GM12878 (cell line): ENCODE results near the gene UBR2. TPM values are rescaled to one million over a fixed set of nuclear protein-coding genes. Genes with fewer than 3 reads are reported as not detected.

ENCODE experiments used
- ATAC-seq: fragments of 200-7000 bp; cut with Tn5 transposase; 3 replicates; pipeline ENCODE4 v1.9.1; 2020; ENCODE audit warnings: mild to moderate bottlenecking, moderate library complexity
- BruUV-seq: library from RNA; stranded (reverse); fragments of 400-500 nt; replicated peaks from 2 replicates; lab custom pipeline; 2021; lab: Mats Ljungman, UMichigan
- CTCF ChIA-PET: fragments of 300-600 bp; sonication (Branson Sonifier 250); formaldehyde crosslinking; extraction: SDS; loops from one replicate; lab custom pipeline; 2021; ENCODE audit warnings: inconsistent platforms; lab: Yijun Ruan, JAX
- POLR2A ChIA-PET: fragments of 350-600 bp; formaldehyde crosslinking; extraction: SDS; loops from one replicate; lab custom pipeline; 2021; ENCODE audit warnings: inconsistent platforms; lab: Charles Lee
- RAD21 ChIA-PET: fragments of 300-600 bp; sonication (Branson Sonifier 250); formaldehyde crosslinking; loops from one replicate; lab custom pipeline; 2023; ENCODE audit warnings: antibody characterized with exemption; ENCODE audit not compliant: unreplicated experiment; lab: Charles Lee
- SMC1A ChIA-PET: fragments of 300-600 bp; sonication (Branson Sonifier 250); formaldehyde crosslinking; loops from one replicate; lab custom pipeline; 2023; ENCODE audit not compliant: unreplicated experiment, uncharacterized antibody; lab: Charles Lee
- DNase-seq: peaks from one replicate; pipeline ENCODE4 v3.0.0-alpha.2; 2011; ENCODE audit warnings: low read depth, low spot score
- FAIRE-seq: peaks from 3 replicates; lab custom pipeline; 2011; peaks lifted over from hg19 to GRCh38; lab: Jason Lieb, UNC
- H2AFZ ChIP-seq: 2 replicates; pipeline ENCODE4 v1.6.0; 2011; ENCODE audit warnings: low read depth, low read length, control low read depth; ENCODE audit not compliant: control insufficient read depth
- H3K27ac ChIP-seq: 2 replicates; pipeline ENCODE4 v1.5.1; 2011; ENCODE audit warnings: control low read depth; ENCODE audit not compliant: control insufficient read depth, insufficient read depth
- H3K27me3 ChIP-seq, 2 experiments: replicated peaks in 1 of 2; 2 replicates each; pipeline versions ENCODE4 v1.6.0 to v1.6.1; 2011; ENCODE audit warnings: low read length in 1 of 2; ENCODE audit not compliant: control insufficient read depth in 2 of 2, insufficient read depth in 2 of 2
- H3K36me3 ChIP-seq, 2 experiments: 2 replicates each; pipeline ENCODE4 v1.5.1; 2011; ENCODE audit warnings: low read length in 1 of 2; ENCODE audit not compliant: control insufficient read depth in 2 of 2, insufficient read depth in 2 of 2
- H3K4me1 ChIP-seq: 2 replicates; pipeline ENCODE4 v1.6.1; 2011; ENCODE audit warnings: mild to moderate bottlenecking, low read length, moderate library complexity, mixed read lengths; ENCODE audit not compliant: control insufficient read depth, insufficient read depth
- H3K4me2 ChIP-seq: 2 replicates; pipeline ENCODE4 v1.6.0; 2011; ENCODE audit warnings: control low read depth; ENCODE audit not compliant: control insufficient read depth, insufficient read depth
- H3K4me3 ChIP-seq: fragments of 200-600 bp; sonication (generic); 2 replicates; pipeline ENCODE4 v1.5.1; 2016
- H3K79me2 ChIP-seq: 2 replicates; pipeline ENCODE4 v1.6.0; 2011; ENCODE audit warnings: low read length; ENCODE audit not compliant: control insufficient read depth, insufficient read depth
- H3K9ac ChIP-seq: 2 replicates; pipeline ENCODE4 v1.8.0; 2011; ENCODE audit warnings: low read length, control low read depth, mixed read lengths; ENCODE audit not compliant: control insufficient read depth, insufficient read depth
- H3K9me3 ChIP-seq: replicated peaks from 3 replicates; pipeline ENCODE4 v1.5.1; 2011; ENCODE audit warnings: mild to moderate bottlenecking, low read length; ENCODE audit not compliant: control insufficient read depth, insufficient read depth
- H4K20me1 ChIP-seq: 2 replicates; pipeline ENCODE4 v1.6.0; 2011; ENCODE audit not compliant: control insufficient read depth, insufficient read depth
- BHLHE40 ChIP-seq, 2 experiments: fragments of 450-650 bp in 1 of 2; IDR thresholded peaks; 2 replicates each; pipeline ENCODE4 v1.6.1; 2011 to 2017; ENCODE audit warnings: low read depth in 2 of 2, borderline replicate concordance in 1 of 2, improper control_type of control experiment in 1 of 2, low read length in 1 of 2, mild to moderate bottlenecking in 1 of 2
- HDAC6 ChIP-seq: fragments of 200-600 bp; sonication (generic); IDR thresholded peaks from one replicate; pipeline ENCODE4 v1.8.0; 2017; ENCODE audit warnings: antibody characterized with exemption; ENCODE audit not compliant: unreplicated experiment
- MXI1 ChIP-seq: fragments of 150-350 bp; IDR thresholded peaks from 2 replicates; pipeline ENCODE4 v1.6.1; 2011; ENCODE audit warnings: low read depth, mild to moderate bottlenecking, inconsistent platforms, low read length, improper control_type of control experiment
- PKNOX1 ChIP-seq: fragments of 450-650 bp; IDR thresholded peaks from 2 replicates; pipeline ENCODE4 v1.6.1; 2016; ENCODE audit warnings: mild to moderate bottlenecking
- STAT1 ChIP-seq: fragments of 450-650 bp; conservative IDR thresholded peaks from 2 replicates; pipeline ENCODE4 v1.6.1; 2014; ENCODE audit warnings: antibody characterized with exemption, mild to moderate bottlenecking
- WGBS: methylation state at CpG from one replicate; pipeline ENCODE4 v1.1.6; 2016; ENCODE audit warnings: low lambda C conversion rate; ENCODE audit not compliant: insufficient replicate concordance, insufficient coverage; ENCODE audit errors: missing lambda C conversion rate; 5-methylcytosine and 5-hydroxymethylcytosine counted together
- in situ Hi-C: fragments of 300-500 bp; cut with MboI; formaldehyde crosslinking; loops from 9 replicates; pipeline ENCODE4 v1.14.3; 2018; ENCODE audit warnings: mixed read lengths
- intact Hi-C: fragments of 100-400 bp; cut with micrococcal nuclease; formaldehyde crosslinking; loops from one replicate; pipeline ENCODE4 v1.14.2; 2022; ENCODE audit not compliant: unreplicated experiment
- polyA plus RNA-seq, 11 experiments: library from polyadenylated mRNA; depleted of rRNA in 4 of 11; unstranded in 6 of 11; stranded (reverse) in 5 of 11; fragments of >200 nt; fragmentation: Nextera tagmentation in 4 of 11; fragmentation: Illumina TruSeq in 1 of 11; extraction: Ambion mirVana in 4 of 11; extraction: Trizol in 1 of 11; gene quantifications; 1 replicate in 1 of 11; 2 replicates in 10 of 11; pipeline versions ENCODE4 v1.2.1 to v1.2.3, GENCODE V29; 2011 to 2016; ENCODE audit warnings: inconsistent platforms in 2 of 11, missing spikeins in 2 of 11, low read depth in 1 of 11
- total RNA-seq, 4 experiments: library from RNA; depleted of rRNA in 3 of 4; stranded (reverse); fragments of >200 nt in 3 of 4; fragmentation: Illumina TruSeq in 1 of 4; extraction: Trizol in 1 of 4; gene quantifications; 2 replicates each; pipeline versions ENCODE4 v1.2.1 to v1.2.3, GENCODE V29; 2013 to 2021

UBR2 gene
- total and polyA plus RNA-seq, 10 of the 15 experiments (the other 5 are each of a cell fraction or from before 2014, with no cell fraction given) = 2.3 to 18.4 (median 9.6) TPM

GRCh38 chr6:42692137-42692911 lies 128.5 kb downstream of the UBR2 start:
- H3K9me3 ChIP-seq = no peaks in the 10 kb centered on the region
- no peak overlapping the region for H3K4me2 ChIP-seq
- BruUV-seq = no TSS peak
- H4K20me1 ChIP-seq = no peaks in the 10 kb centered on the region
- H3K27ac ChIP-seq = no peak overlapping the region
- DNase-seq (no peak), ATAC-seq (no peak), FAIRE-seq (no peak)
- SMC1A ChIA-PET = interaction anchor here (0.6 to 2.6 kb wide), 12 partner anchors 9 to 987 kb away, joined by 3 to 13 read pairs (median 4); partner anchors contain the start of gene RPL7L1
- CTCF ChIA-PET = interaction anchor here (0.8 to 4.2 kb wide), 7 partner anchors 13 to 304 kb away, joined by 3 to 19 read pairs (median 3); no protein-coding TSS in a partner anchor
- H3K4me1 ChIP-seq = no peaks in the 10 kb centered on the region
- H3K4me3 ChIP-seq = no peak overlapping the region
- no peaks in the 10 kb centered on the region for H3K79me2 ChIP-seq
- H3K9ac ChIP-seq = no peak overlapping the region
- H2AFZ ChIP-seq = no peak overlapping the region
- in situ Hi-C loops = no loop called here
- 99% methylated on average over 4 of the region's 4 CpGs for WGBS
- POLR2A ChIA-PET = interaction anchor here (0.6 kb wide), 1 partner anchor 135 kb away, joined by 4 read pairs; no protein-coding TSS in a partner anchor
- intact Hi-C loops = no loop called here
- peaks cover 6 to 22% of the 10 kb centered on the region in 2 experiments; a peak in 3 of 4 replicates for H3K36me3 ChIP-seq
- no peaks in the 10 kb centered on the region for H3K27me3 ChIP-seq
- RAD21 ChIA-PET = interaction anchor here (1.2 to 1.3 kb wide), 2 partner anchors 33 to 54 kb away, joined by 3 read pairs; partner anchors contain the start of gene TBCC
- TF ChIP-seq STAT1 = no peak
- TF ChIP-seq PKNOX1 = no peak
- TF ChIP-seq BHLHE40 (IDR thresholded peaks at IDR 0.05; ENCODE audit: borderline replicate concordance in 1 of 2, low read depth in 2 of 2, low read length in 1 of 2) = no peak
- TF ChIP-seq MXI1 = no peak
- TF ChIP-seq HDAC6 = no peak
